SK-N-SH treated with all-trans-retinoic acid at 6 μM for 48 hours (cell line): ENCODE measurements around the gene BIN1.
A peak's percentile ranks its signal among the peaks of the same experiment; 100 is the strongest.

Source experiments
- ATAC-seq: fragments of 200-7000 bp; cut with Tn5 transposase; 3 replicates; pipeline ENCODE4 v1.9.1; 2020; ENCODE audit warnings: mild to moderate bottlenecking, moderate library complexity
- ARNTL ChIP-seq: fragments of 450-650 bp; formaldehyde crosslinking; IDR thresholded peaks from 2 replicates; pipeline ENCODE4 v1.5.0; 2020; ENCODE audit warnings: low read depth, mild to moderate bottlenecking, moderate library complexity, borderline replicate concordance
- BACH2 ChIP-seq: fragments of 250-450 bp; sonication (Bioruptor Pico); IDR thresholded peaks from 2 replicates; pipeline ENCODE4 v1.9.0; 2021; ENCODE audit warnings: mild to moderate bottlenecking, borderline replicate concordance
- CREB5 ChIP-seq: fragments of 250-450 bp; sonication (Bioruptor Pico); IDR thresholded peaks from 2 replicates; pipeline ENCODE4 v1.5.1; 2020; ENCODE audit warnings: low read depth, mild to moderate bottlenecking, moderate library complexity
- CSDC2 ChIP-seq: fragments of 250-450 bp; sonication (Bioruptor Pico); IDR thresholded peaks from 2 replicates; pipeline ENCODE4 v1.5.0; 2020; ENCODE audit warnings: mild to moderate bottlenecking, moderate library complexity
- ESRRG ChIP-seq: fragments of 250-450 bp; sonication (Bioruptor Pico); IDR thresholded peaks from 2 replicates; pipeline ENCODE4 v1.6.1; 2021; ENCODE audit warnings: mild to moderate bottlenecking
- GLIS3 ChIP-seq: fragments of 250-450 bp; sonication (Bioruptor Pico); IDR thresholded peaks from 2 replicates; pipeline ENCODE4 v1.5.0; 2020; ENCODE audit warnings: mild to moderate bottlenecking, moderate library complexity
- ISL1 ChIP-seq: fragments of 250-450 bp; sonication (Bioruptor Pico); IDR thresholded peaks from 2 replicates; pipeline ENCODE4 v2.1.2; 2022; ENCODE audit warnings: mild to moderate bottlenecking, moderate library complexity
- OSR1 ChIP-seq: fragments of 250-450 bp; sonication (Bioruptor Pico); IDR thresholded peaks from 2 replicates; pipeline ENCODE4 v1.8.0; 2022; ENCODE audit warnings: moderate library complexity, mild to moderate bottlenecking, inconsistent platforms
- POU6F1 ChIP-seq: fragments of 250-450 bp; sonication (Bioruptor Pico); IDR thresholded peaks from 2 replicates; pipeline ENCODE4 v1.8.0; 2021; ENCODE audit warnings: low read depth, mild to moderate bottlenecking, moderate library complexity, borderline replicate concordance
- PPARA ChIP-seq: fragments of 250-450 bp; sonication (Bioruptor Pico); IDR thresholded peaks from 2 replicates; pipeline ENCODE4 v1.5.0; 2020; ENCODE audit warnings: mild to moderate bottlenecking, borderline replicate concordance
- RARB ChIP-seq: fragments of 250-450 bp; sonication (Bioruptor Pico); IDR thresholded peaks from 2 replicates; pipeline ENCODE4 v1.8.0; 2021; ENCODE audit warnings: mild to moderate bottlenecking, moderate library complexity
- TCF4 ChIP-seq: fragments of 250-450 bp; sonication (Bioruptor Pico); IDR thresholded peaks from 2 replicates; pipeline ENCODE4 v1.8.0; 2021; ENCODE audit warnings: mild to moderate bottlenecking, moderate library complexity, borderline replicate concordance
- TOX ChIP-seq: fragments of 250-450 bp; sonication (Bioruptor Pico); IDR thresholded peaks from 2 replicates; pipeline ENCODE4 v1.8.0; 2021; ENCODE audit warnings: mild to moderate bottlenecking, moderate library complexity, borderline replicate concordance
- TSHZ2 ChIP-seq: fragments of 250-450 bp; sonication (Bioruptor Pico); IDR thresholded peaks from 2 replicates; pipeline ENCODE4 v1.5.0; 2020; ENCODE audit warnings: mild to moderate bottlenecking, moderate library complexity
- ZC3H10 ChIP-seq: fragments of 250-450 bp; sonication (Bioruptor Pico); IDR thresholded peaks from 2 replicates; pipeline ENCODE4 v1.5.1; 2021; ENCODE audit warnings: mild to moderate bottlenecking, moderate library complexity
- ZFP3 ChIP-seq: fragments of 250-450 bp; sonication (Bioruptor Pico); IDR thresholded peaks from 2 replicates; pipeline ENCODE4 v1.5.0; 2020; ENCODE audit warnings: mild to moderate bottlenecking, moderate library complexity
- ZFP30 ChIP-seq: fragments of 450-650 bp; formaldehyde crosslinking; IDR thresholded peaks from 2 replicates; pipeline ENCODE4 v1.5.0; 2022; ENCODE audit warnings: mild to moderate bottlenecking, moderate library complexity
- ZNF565 ChIP-seq: fragments of 450-650 bp; formaldehyde crosslinking; conservative IDR thresholded peaks from 2 replicates; pipeline ENCODE4 v1.5.0; 2020; ENCODE audit warnings: low read depth, mild to moderate bottlenecking, moderate library complexity
- ZNF70 ChIP-seq: fragments of 450-650 bp; formaldehyde crosslinking; IDR thresholded peaks from 2 replicates; pipeline ENCODE4 v1.5.0; 2020; ENCODE audit warnings: mild to moderate bottlenecking, moderate library complexity
- TF ChIP-seq, protein P1 (sequence below): fragments of 250-450 bp; sonication (Bioruptor Pico); IDR thresholded peaks from 2 replicates; pipeline ENCODE4 v1.5.1; 2021; ENCODE audit warnings: mild to moderate bottlenecking, moderate library complexity

BIN1 gene

GRCh38 chr2:127150996-127151395 is 44.0 kb upstream of the BIN1 start:
- no peak for ATAC-seq
- TF ChIP-seq GLIS3 (CRISPR knock-in tag) (no peak), TCF4 (CRISPR knock-in tag) (no peak), TOX (no peak), ZFP30 (CRISPR knock-in tag) (no peak), ZC3H10 (no peak), OSR1 (CRISPR knock-in tag) (no peak), ZNF70 (no peak), ESRRG (CRISPR knock-in tag) (no peak), ZNF565 (CRISPR knock-in tag) (no peak), BACH2 (CRISPR knock-in tag) (no peak)
- TF ChIP-seq, protein P1, sequence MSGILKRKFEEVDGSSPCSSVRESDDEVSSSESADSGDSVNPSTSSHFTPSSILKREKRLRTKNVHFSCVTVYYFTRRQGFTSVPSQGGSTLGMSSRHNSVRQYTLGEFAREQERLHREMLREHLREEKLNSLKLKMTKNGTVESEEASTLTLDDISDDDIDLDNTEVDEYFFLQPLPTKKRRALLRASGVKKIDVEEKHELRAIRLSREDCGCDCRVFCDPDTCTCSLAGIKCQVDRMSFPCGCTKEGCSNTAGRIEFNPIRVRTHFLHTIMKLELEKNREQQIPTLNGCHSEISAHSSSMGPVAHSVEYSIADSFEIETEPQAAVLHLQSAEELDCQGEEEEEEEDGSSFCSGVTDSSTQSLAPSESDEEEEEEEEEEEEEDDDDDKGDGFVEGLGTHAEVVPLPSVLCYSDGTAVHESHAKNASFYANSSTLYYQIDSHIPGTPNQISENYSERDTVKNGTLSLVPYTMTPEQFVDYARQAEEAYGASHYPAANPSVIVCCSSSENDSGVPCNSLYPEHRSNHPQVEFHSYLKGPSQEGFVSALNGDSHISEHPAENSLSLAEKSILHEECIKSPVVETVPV: no peak

- ATAC-seq: peak; percentile 32
- TF ChIP-seq ESRRG (CRISPR knock-in tag): no peak
- no peak for TF ChIP-seq ZFP3 (CRISPR knock-in tag)
- TF ChIP-seq OSR1 (CRISPR knock-in tag): no peak
- TF ChIP-seq, protein P1: no peak
- TF ChIP-seq ZNF565 (CRISPR knock-in tag): no peak
- TF ChIP-seq TSHZ2 (CRISPR knock-in tag): no peak
- no peak for TF ChIP-seq TOX
- TF ChIP-seq BACH2 (CRISPR knock-in tag): no peak
- TF ChIP-seq GLIS3 (CRISPR knock-in tag): no peak
- TF ChIP-seq ISL1 (CRISPR knock-in tag): no peak
- TF ChIP-seq TCF4 (CRISPR knock-in tag): no peak
- no peak for TF ChIP-seq CREB5
Observed at GRCh38 chr2:127149384-127149783, 42.4 kb upstream of the BIN1 start.

GRCh38 chr2:127146820-127147502 is 40.0 kb upstream of the BIN1 start:
- ATAC-seq: no peak
- TF ChIP-seq ARNTL (CRISPR knock-in tag) (no peak), PPARA (CRISPR knock-in tag) (no peak), CREB5 (no peak), ZNF565 (CRISPR knock-in tag) (no peak), CSDC2 (no peak), GLIS3 (CRISPR knock-in tag) (no peak), TSHZ2 (CRISPR knock-in tag) (no peak), POU6F1 (CRISPR knock-in tag) (no peak), ESRRG (CRISPR knock-in tag) (no peak), RARB (CRISPR knock-in tag) (no peak)
